ENCODE data around the gene JAG1. TPM values are rescaled to one million over a fixed set of nuclear protein-coding genes. Genes with fewer than 3 reads are reported as not detected.

Gene JAG1
- total and polyA plus RNA-seq, 2 donors from 2014 or later: 18.0 to 132 TPM

DNA sequence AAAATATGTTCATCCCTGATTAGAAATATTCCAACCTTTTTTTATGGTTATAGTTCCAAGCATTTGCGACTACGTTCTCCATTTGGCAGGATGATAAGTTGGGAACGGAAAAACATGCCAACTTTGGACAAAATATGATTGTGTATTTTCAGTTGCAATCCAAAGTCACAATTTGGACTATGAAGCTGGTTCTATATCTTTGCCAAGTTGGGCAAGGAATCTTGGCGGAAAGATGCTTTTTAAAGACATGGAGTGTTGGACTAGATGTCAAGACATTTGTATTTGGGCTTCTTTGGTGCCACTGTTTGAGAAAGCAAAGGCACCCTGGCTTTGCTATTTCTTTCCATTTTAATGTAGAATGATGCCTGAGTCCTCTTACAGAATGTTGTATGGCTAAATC lies 33.3 kb upstream of the JAG1 start:
- Histone ChIP-seq H3K9me3 (ENCODE audit: control insufficient read depth in 2 of 3, insufficient read depth in 1 of 3, low read length in 3 of 3) (no peaks in the 10 kb centered on the region), H3K27ac (ENCODE audit: low read depth in 2 of 2, low read length in 2 of 2) (no peak overlapping the region), H3K4me3 (ENCODE audit: low read length in 3 of 3) (no peak overlapping the region), H3K9ac (ENCODE audit: low read length in 3 of 3) (no peak overlapping the region), H3K27me3 (ENCODE audit: control insufficient read depth, insufficient read depth, low read length) (no peaks in the 10 kb centered on the region), H3K36me3 (ENCODE audit: control insufficient read depth in 2 of 3, insufficient read depth in 3 of 3, low read length in 3 of 3) (peaks cover 0 to 2% (median 0%) of the 10 kb centered on the region in 3 donors), H3K4me1 (ENCODE audit: control insufficient read depth in 2 of 3, insufficient read depth in 2 of 3, low read depth in 1 of 3, low read length in 3 of 3) (peaks cover 9 to 12% (median 10%) of the 10 kb centered on the region in 3 donors)
- TF ChIP-seq, protein P1, sequence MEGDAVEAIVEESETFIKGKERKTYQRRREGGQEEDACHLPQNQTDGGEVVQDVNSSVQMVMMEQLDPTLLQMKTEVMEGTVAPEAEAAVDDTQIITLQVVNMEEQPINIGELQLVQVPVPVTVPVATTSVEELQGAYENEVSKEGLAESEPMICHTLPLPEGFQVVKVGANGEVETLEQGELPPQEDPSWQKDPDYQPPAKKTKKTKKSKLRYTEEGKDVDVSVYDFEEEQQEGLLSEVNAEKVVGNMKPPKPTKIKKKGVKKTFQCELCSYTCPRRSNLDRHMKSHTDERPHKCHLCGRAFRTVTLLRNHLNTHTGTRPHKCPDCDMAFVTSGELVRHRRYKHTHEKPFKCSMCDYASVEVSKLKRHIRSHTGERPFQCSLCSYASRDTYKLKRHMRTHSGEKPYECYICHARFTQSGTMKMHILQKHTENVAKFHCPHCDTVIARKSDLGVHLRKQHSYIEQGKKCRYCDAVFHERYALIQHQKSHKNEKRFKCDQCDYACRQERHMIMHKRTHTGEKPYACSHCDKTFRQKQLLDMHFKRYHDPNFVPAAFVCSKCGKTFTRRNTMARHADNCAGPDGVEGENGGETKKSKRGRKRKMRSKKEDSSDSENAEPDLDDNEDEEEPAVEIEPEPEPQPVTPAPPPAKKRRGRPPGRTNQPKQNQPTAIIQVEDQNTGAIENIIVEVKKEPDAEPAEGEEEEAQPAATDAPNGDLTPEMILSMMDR (IDR thresholded peaks at IDR 0.05; ENCODE audit: borderline replicate concordance, extremely low read depth, insufficient read depth): no peak
- intact Hi-C loops (cut with DNase I): no loop called here
- DNase-seq (no peak), FAIRE-seq (no peak)

DNA sequence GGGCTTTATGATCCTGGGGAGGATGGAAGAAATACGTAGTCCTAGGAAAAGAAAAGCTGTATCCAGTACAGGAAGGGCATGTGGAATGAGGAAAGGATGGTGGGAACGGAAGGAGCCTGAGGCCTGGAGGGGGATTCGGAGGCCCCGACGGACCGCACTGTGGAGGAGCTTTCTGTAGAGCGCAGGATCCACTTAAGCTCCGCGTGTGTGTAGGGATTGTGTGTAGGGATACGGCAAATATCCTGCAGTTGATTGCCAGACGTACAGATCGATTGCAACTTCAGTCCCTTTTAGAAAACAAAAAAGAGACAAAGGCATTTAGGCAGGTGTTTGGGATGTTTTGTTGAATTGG lies 32.6 kb upstream of the JAG1 start:
- intact Hi-C loops (cut with DNase I): no loop called here
- Histone ChIP-seq H3K9ac (ENCODE audit: low read length in 3 of 3) (no peak overlapping the region), H3K27me3 (ENCODE audit: control insufficient read depth, insufficient read depth, low read length) (no peaks in the 10 kb centered on the region), H3K4me3 (ENCODE audit: low read length in 3 of 3) (no peak overlapping the region), H3K4me1 (ENCODE audit: control insufficient read depth in 2 of 3, insufficient read depth in 2 of 3, low read depth in 1 of 3, low read length in 3 of 3) (peaks cover 9 to 10% (median 10%) of the 10 kb centered on the region in 3 donors), H3K27ac (ENCODE audit: low read depth in 2 of 2, low read length in 2 of 2) (no peak overlapping the region), H3K9me3 (ENCODE audit: control insufficient read depth in 2 of 3, insufficient read depth in 1 of 3, low read length in 3 of 3) (no peaks in the 10 kb centered on the region), H3K36me3 (ENCODE audit: control insufficient read depth in 2 of 3, insufficient read depth in 3 of 3, low read length in 3 of 3) (peaks cover 0 to 2% (median 0%) of the 10 kb centered on the region in 3 donors)
- TF ChIP-seq, protein P1 (IDR thresholded peaks at IDR 0.05; ENCODE audit: borderline replicate concordance, extremely low read depth, insufficient read depth): no peak
- FAIRE-seq (no peak), DNase-seq (no peak)

DNA sequence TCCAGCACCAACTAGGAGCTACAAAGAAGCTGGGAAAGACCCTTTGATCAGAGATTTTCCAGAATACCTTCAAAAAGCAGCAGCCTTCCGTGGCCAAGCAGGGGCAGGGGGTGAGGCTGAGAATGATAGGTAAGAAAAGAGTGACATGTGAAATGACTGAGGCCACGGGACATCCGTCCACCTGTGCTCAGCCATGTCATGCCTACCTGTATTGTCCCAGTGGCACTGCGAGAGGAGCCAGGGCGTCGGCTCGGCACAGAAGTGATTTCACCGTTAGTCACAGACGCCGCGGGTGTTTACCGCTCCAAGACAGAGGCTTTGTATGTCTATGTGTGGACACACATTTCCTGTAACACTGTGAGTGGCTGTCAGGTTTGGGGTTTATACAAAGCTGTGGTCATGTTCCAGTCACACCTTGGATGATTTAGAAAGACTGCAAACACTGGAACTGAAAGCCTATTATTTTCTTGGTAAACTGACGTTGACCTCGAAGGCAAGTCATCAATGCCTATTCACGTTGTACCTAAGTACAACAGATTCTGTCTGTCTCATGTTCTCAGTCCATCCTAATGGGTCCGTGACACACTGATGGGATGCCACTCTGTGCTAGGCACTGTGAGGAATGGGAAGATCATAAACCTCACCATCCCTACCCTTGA lies 32.1 kb upstream of the JAG1 start:
- intact Hi-C loops (cut with DNase I): no loop called here
- H3K4me3 ChIP-seq (ENCODE audit: low read length in 3 of 3): no peak overlapping the region
- H3K9ac ChIP-seq (ENCODE audit: low read length in 3 of 3): no peak overlapping the region
- TF ChIP-seq, protein P1 (IDR thresholded peaks at IDR 0.05; ENCODE audit: borderline replicate concordance, extremely low read depth, insufficient read depth): no peak
- H3K27me3 ChIP-seq (ENCODE audit: control insufficient read depth, insufficient read depth, low read length): no peaks in the 10 kb centered on the region
- DNase-seq (no peak), FAIRE-seq (no peak)
- no peak overlapping the region for H3K27ac ChIP-seq (ENCODE audit: low read depth in 2 of 2, low read length in 2 of 2)
- no peaks in the 10 kb centered on the region for H3K9me3 ChIP-seq (ENCODE audit: control insufficient read depth in 2 of 3, insufficient read depth in 1 of 3, low read length in 3 of 3)
- peaks cover 7 to 9% (median 8%) of the 10 kb centered on the region in 3 donors for H3K4me1 ChIP-seq (ENCODE audit: control insufficient read depth in 2 of 3, insufficient read depth in 2 of 3, low read depth in 1 of 3, low read length in 3 of 3)
- peaks cover 0 to 2% (median 0%) of the 10 kb centered on the region in 3 donors for H3K36me3 ChIP-seq (ENCODE audit: control insufficient read depth in 2 of 3, insufficient read depth in 3 of 3, low read length in 3 of 3)

DNA sequence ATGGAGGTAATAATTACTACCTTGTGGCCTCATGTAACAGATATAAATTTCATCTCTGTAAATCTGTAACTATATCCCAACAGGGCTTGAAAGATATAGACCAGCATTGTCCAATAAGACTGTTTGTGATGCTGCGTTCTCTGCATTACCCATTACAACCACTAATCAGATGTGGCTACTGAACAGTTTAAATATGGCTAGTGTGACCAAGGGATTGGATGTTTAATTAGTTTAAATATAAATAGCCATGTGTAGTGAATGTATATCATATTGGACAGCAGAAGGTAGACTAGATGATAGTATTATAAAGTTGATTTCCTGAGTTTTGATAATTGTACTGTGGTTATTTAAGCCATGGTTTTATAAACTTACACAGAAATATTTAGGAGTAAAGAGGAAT lies 27.8 kb upstream of the JAG1 start:
- Histone ChIP-seq H3K36me3 (ENCODE audit: control insufficient read depth in 2 of 3, insufficient read depth in 3 of 3, low read length in 3 of 3) (no peaks in the 10 kb centered on the region), H3K9me3 (ENCODE audit: control insufficient read depth in 2 of 3, insufficient read depth in 1 of 3, low read length in 3 of 3) (no peaks in the 10 kb centered on the region), H3K4me3 (ENCODE audit: low read length in 3 of 3) (no peak overlapping the region), H3K9ac (ENCODE audit: low read length in 3 of 3) (no peak overlapping the region), H3K27me3 (ENCODE audit: control insufficient read depth, insufficient read depth, low read length) (no peaks in the 10 kb centered on the region), H3K27ac (ENCODE audit: low read depth in 2 of 2, low read length in 2 of 2) (no peak overlapping the region), H3K4me1 (ENCODE audit: control insufficient read depth in 2 of 3, insufficient read depth in 2 of 3, low read depth in 1 of 3, low read length in 3 of 3) (no peaks in the 10 kb centered on the region)
- FAIRE-seq: no peak
- TF ChIP-seq, protein P1 (IDR thresholded peaks at IDR 0.05; ENCODE audit: borderline replicate concordance, extremely low read depth, insufficient read depth): no peak
- intact Hi-C loops (cut with DNase I): no loop called here
- DNase-seq: no peak
